Esophagus squamous epithelium (tissue), 5 donors: Measurements from ENCODE around the gene EFNB2. TPM values are rescaled to one million over a fixed set of nuclear protein-coding genes. Genes with fewer than 3 reads are reported as not detected.

Experiments
- DNase-seq: peaks from one replicate; lab custom pipeline; 2025; lab: John Stamatoyannopoulos, UW
- H3K27ac ChIP-seq, 4 donors: fragments of 200-600 bp; sonication (generic); one replicate each; pipeline ENCODE4 v1.5.1; 2016 to 2019; ENCODE audit warnings: mild to moderate bottlenecking in 1 of 4
- H3K27me3 ChIP-seq, 4 donors: fragments of 200-600 bp; sonication (generic); 1 replicate in 3 of 4; 2 replicates in 1 of 4; pipeline versions ENCODE4 v1.5.1 to v1.6.0; 2017 to 2021; ENCODE audit warnings: antibody characterized with exemption in 1 of 4
- H3K36me3 ChIP-seq, 3 donors: fragments of 200-600 bp; sonication (generic); one replicate each; pipeline ENCODE4 v1.5.1; 2016 to 2019
- H3K4me1 ChIP-seq, 3 donors: fragments of 200-600 bp; sonication (generic); one replicate each; pipeline ENCODE4 v1.5.1; 2017 to 2019
- H3K4me3 ChIP-seq, 4 donors: fragments of 200-600 bp; sonication (generic); 1 replicate in 3 of 4; 2 replicates in 1 of 4; pipeline ENCODE4 v1.5.1; 2016 to 2019; ENCODE audit warnings: mild to moderate bottlenecking in 2 of 4, moderate library complexity in 1 of 4
- H3K9me3 ChIP-seq, 3 donors: fragments of 200-600 bp; sonication (generic); one replicate each; pipeline ENCODE4 v1.5.1; 2016 to 2019
- CTCF ChIP-seq, 6 experiments: fragments of 450-650 bp in 4 of 6; fragments of 200-600 bp in 2 of 6; sonication (generic) in 2 of 6; IDR thresholded peaks; one replicate each; pipeline ENCODE4 v1.5.1; 2016 to 2019; ENCODE audit warnings: antibody characterized with exemption in 6 of 6, mild to moderate bottlenecking in 4 of 6, moderate library complexity in 4 of 6
- POLR2A ChIP-seq, 4 donors: fragments of 450-650 bp; IDR thresholded peaks; one replicate each; pipeline ENCODE4 v1.6.1; 2017; ENCODE audit warnings: antibody characterized with exemption in 4 of 4, mild to moderate bottlenecking in 4 of 4, moderate library complexity in 3 of 4
- WGBS, 2 donors: methylation state at CpG; one replicate each; pipeline ENCODE4 v1.1.5; 2018; 5-methylcytosine and 5-hydroxymethylcytosine counted together
- intact Hi-C: fragments of 100-400 bp; cut with DNase I; formaldehyde crosslinking; loops from one replicate; pipeline ENCODE4 v1.15.0; 2022
- total RNA-seq, 4 donors: library from RNA; depleted of rRNA; stranded (reverse); fragments of >200 nt; gene quantifications; one replicate each; pipeline ENCODE4 v1.1.0, GENCODE V29; 2016
- donor health status: DM: yes; HTN: yes; CAD: no.

Gene EFNB2
- total RNA-seq, 4 donors from 2014 or later: 14.9 to 29.1 (median 15.8) TPM

- WGBS, 2 donors: 3 to 4% methylated on average over 26 to 31 of the region's 44 CpGs
- H3K4me3 ChIP-seq: peak overlapping the region; percentile 77 to 93 (median 84)
- peaks cover 13 to 78% (median 16%) of the 10 kb centered on the region in 3 donors for H3K4me1 ChIP-seq
- peak; percentile 25 to 48 (median 40) for TF ChIP-seq CTCF (IDR thresholded peaks at IDR 0.05)
- no peak for TF ChIP-seq POLR2A (IDR thresholded peaks at IDR 0.05)
- H3K27ac ChIP-seq: peak overlapping the region; percentile 85 to 92 (median 88)
- H3K36me3 ChIP-seq: no peaks in the 10 kb centered on the region
- H3K27me3 ChIP-seq: no peaks in the 10 kb centered on the region
- no peaks in the 10 kb centered on the region for H3K9me3 ChIP-seq
- intact Hi-C loops: loop anchor here (10.0 kb wide), 2 partner anchors 439 to 1959 kb away; no protein-coding TSS in a partner anchor
- DNase-seq: no peak
Measured at GRCh38 chr13:106533101-106533942, 2.1 kb downstream of the EFNB2 start.

GRCh38 chr13:106532111-106532929 is 3.1 kb downstream of the EFNB2 start:
- peaks cover 13 to 88% (median 16%) of the 10 kb centered on the region in 3 donors for H3K4me1 ChIP-seq
- no peaks in the 10 kb centered on the region for H3K9me3 ChIP-seq
- no peaks in the 10 kb centered on the region for H3K36me3 ChIP-seq
- no peaks in the 10 kb centered on the region for H3K27me3 ChIP-seq
- TF ChIP-seq CTCF (IDR thresholded peaks at IDR 0.05): no peak
- 39 to 49% methylated on average over 15 to 17 of the region's 18 CpGs for WGBS, 2 donors
- intact Hi-C loops: loop anchor here (10.0 kb wide), 2 partner anchors 438 to 1958 kb away; no protein-coding TSS in a partner anchor
- H3K4me3 ChIP-seq: peak overlapping the region; percentile 77 to 93 (median 84)
- DNase-seq: no peak
- peak overlapping the region; percentile 59 to 92 (median 88) for H3K27ac ChIP-seq

- Histone ChIP-seq H3K36me3 (no peaks in the 10 kb centered on the region), H3K4me1 (peaks cover 13 to 93% (median 16%) of the 10 kb centered on the region in 3 donors), H3K4me3 (peak overlapping the region in 2 of 4 donors; percentile 6 to 24), H3K9me3 (no peaks in the 10 kb centered on the region), H3K27me3 (no peaks in the 10 kb centered on the region), H3K27ac (peak overlapping the region in 1 of 4 donors; percentile 8)
- no peak for TF ChIP-seq POLR2A (IDR thresholded peaks at IDR 0.05)
- TF ChIP-seq CTCF (IDR thresholded peaks at IDR 0.05): no peak
- intact Hi-C loops: loop anchor here (10.0 kb wide), 2 partner anchors 436 to 1956 kb away; no protein-coding TSS in a partner anchor
- WGBS, 2 donors: 67 to 89% methylated on average over 8 of the region's 8 CpGs
- DNase-seq: no peak
Measured at GRCh38 chr13:106530980-106531481, 4.4 kb downstream of the EFNB2 start.

GRCh38 chr13:106530171-106530851 is 5.2 kb downstream of the EFNB2 start:
- Histone ChIP-seq H3K36me3 (no peaks in the 10 kb centered on the region), H3K4me3 (peak overlapping the region in 2 of 4 donors; percentile 6 to 24), H3K9me3 (no peaks in the 10 kb centered on the region), H3K27ac (peak overlapping the region; percentile 8 to 56 (median 38)), H3K4me1 (peaks cover 16 to 96% (median 17%) of the 10 kb centered on the region in 3 donors), H3K27me3 (no peaks in the 10 kb centered on the region)
- WGBS, 2 donors: 75 to 84% methylated on average over 11 of the region's 11 CpGs
- intact Hi-C loops: loop anchor here (10.0 kb wide), 2 partner anchors 436 to 1956 kb away; no protein-coding TSS in a partner anchor
- TF ChIP-seq CTCF (IDR thresholded peaks at IDR 0.05) (no peak), POLR2A (IDR thresholded peaks at IDR 0.05) (no peak)
- no peak for DNase-seq
